Naive B cell (primary cell): ENCODE results near the gene DOK7. TPM values are rescaled to one million over a fixed set of nuclear protein-coding genes. Genes with fewer than 3 reads are reported as not detected.
A peak's percentile ranks its signal among the peaks of the same experiment; 100 is the strongest.

ENCODE experiments used
- ATAC-seq, 2 donors: fragments of 150-1000 bp; cut with Tn5 transposase; 2 replicates each; pipeline ENCODE4 v1.10.0; 2021; ENCODE audit warnings: low read depth in 2 of 2, mild to moderate bottlenecking in 2 of 2, moderate library complexity in 2 of 2
- DNase-seq: peaks from one replicate; pipeline ENCODE4 v3.0.0; 2022
- H3K27ac Mint-ChIP-seq, 6 donors: one replicate each; pipeline ENCODE4 v1.8.0; 2020 to 2022; ENCODE audit warnings: mild to moderate bottlenecking in 6 of 6, mixed read lengths in 6 of 6, moderate library complexity in 5 of 6, inconsistent platforms in 2 of 6
- H3K27me3 Mint-ChIP-seq, 3 donors: one replicate each; pipeline ENCODE4 v1.8.0; 2021 to 2022; ENCODE audit warnings: mixed read lengths in 3 of 3, mild to moderate bottlenecking in 1 of 3
- H3K36me3 Mint-ChIP-seq, 2 donors: one replicate each; pipeline ENCODE4 v1.8.0; 2020 to 2022; ENCODE audit warnings: mixed read lengths in 2 of 2, inconsistent platforms in 1 of 2, mild to moderate bottlenecking in 1 of 2
- H3K4me1 Mint-ChIP-seq, 3 donors: one replicate each; pipeline ENCODE4 v1.8.0; 2020 to 2022; ENCODE audit warnings: mixed read lengths in 3 of 3, inconsistent platforms in 1 of 3, mild to moderate bottlenecking in 1 of 3, moderate library complexity in 1 of 3
- H3K4me3 Mint-ChIP-seq, 8 donors: one replicate each; pipeline ENCODE4 v1.8.0; 2020 to 2022; ENCODE audit warnings: mild to moderate bottlenecking in 8 of 8, mixed read lengths in 8 of 8, moderate library complexity in 8 of 8, inconsistent platforms in 2 of 8
- H3K9me3 Mint-ChIP-seq, 7 donors: one replicate each; pipeline ENCODE4 v1.8.0; 2020 to 2022; ENCODE audit warnings: mixed read lengths in 7 of 7, mild to moderate bottlenecking in 5 of 7, inconsistent platforms in 2 of 7, moderate library complexity in 1 of 7
- polyA plus RNA-seq, 6 donors: library from polyadenylated mRNA; unstranded; fragments of 300-500 nt; fragmentation: Illumina TruSeq; gene quantifications; one replicate each; pipeline ENCODE4 v1.2.3, GENCODE V29; 2021; ENCODE audit warnings: low read depth in 6 of 6

The DOK7 gene
- 1 to 10 TPM; 1.8 to 6.0 (median 4.3) TPM for polyA plus RNA-seq

- ATAC-seq (no peak), DNase-seq (no peak)
- Mint-ChIP-seq H3K36me3 (peaks cover 0 to 7% of the 10 kb centered on the region in 2 donors), H3K4me3 (peak within 1 kb of the TSS in 7 of 8 donors; percentile 34 to 84 (median 62)), H3K4me1 (peaks cover 0 to 4% (median 4%) of the 10 kb centered on the region in 3 donors), H3K27ac (peak within 1 kb of the TSS in 1 of 6 donors; percentile 44), H3K27me3 (peaks cover 13 to 49% (median 48%) of the 10 kb centered on the region in 3 donors), H3K9me3 (peaks cover 0 to 7% (median 2%) of the 10 kb centered on the region in 7 donors)
Measured at GRCh38 chr4:3462790-3463415, at the start of gene DOK7. DOK7 (plus strand) TSS chr4:3463306; CDS start chr4:3463376, 70 bp downstream.

GRCh38 chr4:3413675-3414420, 49.3 kb upstream of the DOK7 start:
- H3K9me3 Mint-ChIP-seq, result peaks cover 0 to 2% (median 0%) of the 10 kb centered on the region in 7 donors
- H3K4me3 Mint-ChIP-seq, result no peak overlapping the region
- peaks cover 0 to 8% of the 10 kb centered on the region in 2 donors for H3K36me3 Mint-ChIP-seq
- peak; percentile 18 to 21 for ATAC-seq
- no peaks in the 10 kb centered on the region for H3K27me3 Mint-ChIP-seq
- H3K4me1 Mint-ChIP-seq, result peaks cover 5 to 15% (median 9%) of the 10 kb centered on the region in 3 donors
- peak overlapping the region in 1 of 6 donors; percentile 21 for H3K27ac Mint-ChIP-seq
- no peak for DNase-seq

- peak overlapping the region in 3 of 6 donors; percentile 74 to 78 (median 76) for H3K27ac Mint-ChIP-seq
- H3K36me3 Mint-ChIP-seq, result peaks cover 0 to 8% of the 10 kb centered on the region in 2 donors
- DNase-seq, result no peak
- peaks cover 5 to 15% (median 9%) of the 10 kb centered on the region in 3 donors for H3K4me1 Mint-ChIP-seq
- H3K9me3 Mint-ChIP-seq, result peaks cover 0 to 2% (median 0%) of the 10 kb centered on the region in 7 donors
- H3K4me3 Mint-ChIP-seq, result peak overlapping the region in 1 of 8 donors; percentile 47
- no peaks in the 10 kb centered on the region for H3K27me3 Mint-ChIP-seq
- peak; percentile 52 to 54 for ATAC-seq
Measured at GRCh38 chr4:3414421-3415279, 48.5 kb upstream of the DOK7 start.

GRCh38 chr4:3415471-3416141, 47.5 kb upstream of the DOK7 start:
- peaks cover 5 to 15% (median 9%) of the 10 kb centered on the region in 3 donors for H3K4me1 Mint-ChIP-seq
- peaks cover 0 to 2% (median 0%) of the 10 kb centered on the region in 7 donors for H3K9me3 Mint-ChIP-seq
- peaks cover 0 to 8% of the 10 kb centered on the region in 2 donors for H3K36me3 Mint-ChIP-seq
- H3K4me3 Mint-ChIP-seq, result no peak overlapping the region
- ATAC-seq (no peak), DNase-seq (no peak)
- no peaks in the 10 kb centered on the region for H3K27me3 Mint-ChIP-seq
- no peak overlapping the region for H3K27ac Mint-ChIP-seq

DNA sequence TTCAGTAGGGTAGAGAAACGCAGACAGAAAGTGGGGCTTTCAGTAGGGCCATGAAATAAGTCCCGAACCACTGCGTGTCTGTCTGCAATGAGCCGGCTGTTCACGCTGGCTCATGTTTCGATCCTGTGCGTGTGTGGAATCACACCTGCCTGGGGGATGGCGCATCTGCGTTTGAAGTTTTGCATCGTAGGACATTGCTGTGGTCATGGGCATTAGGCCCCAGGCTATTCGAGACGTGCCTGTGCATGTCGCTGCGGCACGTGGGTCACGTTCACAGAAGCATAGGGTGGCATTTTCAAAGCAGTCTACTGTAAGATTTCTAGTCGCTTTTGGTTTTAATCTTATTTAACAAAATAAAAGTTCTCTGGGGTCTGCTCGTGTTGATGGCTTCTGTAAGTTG, 46.8 kb upstream of the DOK7 start:
- Mint-ChIP-seq H3K9me3 (peaks cover 0 to 2% (median 0%) of the 10 kb centered on the region in 7 donors), H3K27me3 (no peaks in the 10 kb centered on the region), H3K27ac (no peak overlapping the region), H3K4me1 (peaks cover 5 to 11% (median 9%) of the 10 kb centered on the region in 3 donors), H3K36me3 (peaks cover 0 to 8% of the 10 kb centered on the region in 2 donors), H3K4me3 (no peak overlapping the region)
- DNase-seq, result no peak
- ATAC-seq, result no peak

DNA sequence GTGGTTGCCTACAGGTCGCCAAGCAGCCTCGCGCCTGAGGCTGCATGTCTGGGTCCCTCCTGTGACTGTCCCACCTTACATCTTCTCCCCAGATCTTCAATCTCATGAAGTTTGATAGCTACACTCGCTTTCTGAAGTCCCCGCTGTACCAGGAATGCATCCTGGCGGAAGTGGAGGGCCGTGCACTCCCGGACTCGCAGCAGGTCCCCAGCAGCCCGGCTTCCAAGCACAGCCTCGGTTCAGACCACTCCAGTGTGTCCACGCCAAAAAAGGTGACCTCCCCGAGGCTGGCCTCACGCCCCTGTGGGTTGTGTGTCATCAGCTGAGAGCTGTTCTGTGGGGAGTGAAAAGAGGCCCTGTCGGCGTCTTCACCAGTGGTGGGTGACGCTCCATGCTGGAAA, 46.3 kb upstream of the DOK7 start:
- H3K4me3 Mint-ChIP-seq, result no peak overlapping the region
- no peak for ATAC-seq
- no peaks in the 10 kb centered on the region for H3K27me3 Mint-ChIP-seq
- DNase-seq, result no peak
- H3K36me3 Mint-ChIP-seq, result peaks cover 0 to 8% of the 10 kb centered on the region in 2 donors
- no peak overlapping the region for H3K27ac Mint-ChIP-seq
- H3K4me1 Mint-ChIP-seq, result peaks cover 5 to 9% (median 8%) of the 10 kb centered on the region in 3 donors
- peaks cover 0 to 2% (median 0%) of the 10 kb centered on the region in 7 donors for H3K9me3 Mint-ChIP-seq

DNA sequence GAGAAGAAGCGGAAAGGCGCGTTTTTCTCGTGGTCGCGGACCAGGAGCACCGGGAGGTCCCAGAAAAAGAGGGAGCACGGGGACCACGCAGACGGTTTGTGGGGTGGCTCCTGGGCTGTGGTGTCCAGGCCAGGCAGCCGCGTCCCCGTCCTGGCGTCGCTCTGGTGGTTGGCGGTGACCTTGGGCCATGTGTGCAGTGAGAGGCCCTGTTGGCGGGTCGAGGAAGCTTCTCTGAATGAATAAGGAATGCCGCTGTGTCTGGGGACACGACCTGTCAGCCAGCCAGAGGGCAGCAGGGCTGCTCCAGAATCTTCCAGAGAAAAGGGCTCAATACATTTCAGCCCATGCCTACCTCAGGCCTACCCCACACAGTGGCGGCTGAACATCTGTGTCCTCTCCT, 45.7 kb upstream of the DOK7 start:
- Mint-ChIP-seq H3K9me3 (peaks cover 0 to 2% (median 0%) of the 10 kb centered on the region in 7 donors), H3K4me1 (peaks cover 5 to 9% (median 8%) of the 10 kb centered on the region in 3 donors), H3K27ac (no peak overlapping the region), H3K4me3 (peak overlapping the region in 1 of 8 donors; percentile 70), H3K36me3 (peaks cover 0 to 8% of the 10 kb centered on the region in 2 donors), H3K27me3 (no peaks in the 10 kb centered on the region)
- DNase-seq (no peak), ATAC-seq (no peak)

DNA sequence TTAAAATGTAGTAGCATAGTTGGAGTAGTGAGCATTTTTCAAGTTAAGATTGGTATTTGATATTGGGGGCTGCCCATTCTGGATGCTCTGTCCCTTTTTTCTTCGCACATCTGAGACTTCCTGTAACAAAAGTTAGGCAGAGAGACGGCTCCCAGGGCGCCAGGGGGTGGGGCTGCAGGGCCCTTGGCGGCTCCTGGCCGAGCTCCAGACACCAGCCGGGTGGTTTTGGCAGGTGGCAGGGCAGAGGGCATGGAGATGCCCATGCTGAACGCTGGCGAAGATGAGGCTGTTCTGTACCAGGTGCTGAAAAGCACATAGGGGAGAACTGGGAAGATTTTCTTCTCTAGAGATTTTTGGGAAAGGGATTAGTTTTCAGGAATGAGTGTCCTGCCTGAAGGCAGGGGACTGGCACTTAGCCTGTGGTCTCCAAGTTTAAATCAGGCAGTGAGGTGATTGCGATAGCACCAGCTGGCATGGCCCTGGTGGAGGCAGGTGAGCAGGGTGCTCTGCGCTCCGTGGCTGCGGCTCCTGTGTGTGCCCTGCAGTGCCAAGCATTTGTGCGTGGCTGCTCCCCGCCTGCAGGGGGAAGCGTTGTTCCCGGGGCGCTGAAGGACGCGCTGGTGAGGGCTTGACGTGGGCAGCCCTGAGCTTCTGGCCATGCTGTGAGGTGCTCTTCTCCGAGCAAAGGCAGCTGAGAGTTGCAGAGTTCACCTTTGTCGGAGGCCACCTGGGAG, 44.9 kb upstream of the DOK7 start:
- Mint-ChIP-seq H3K27me3 (no peaks in the 10 kb centered on the region), H3K4me1 (peaks cover 5 to 9% (median 8%) of the 10 kb centered on the region in 3 donors), H3K36me3 (peaks cover 0 to 8% of the 10 kb centered on the region in 2 donors), H3K27ac (peak overlapping the region in 1 of 6 donors; percentile 1), H3K9me3 (peaks cover 0 to 2% (median 0%) of the 10 kb centered on the region in 7 donors), H3K4me3 (no peak overlapping the region)
- no peak for ATAC-seq
- DNase-seq, result no peak

DNA sequence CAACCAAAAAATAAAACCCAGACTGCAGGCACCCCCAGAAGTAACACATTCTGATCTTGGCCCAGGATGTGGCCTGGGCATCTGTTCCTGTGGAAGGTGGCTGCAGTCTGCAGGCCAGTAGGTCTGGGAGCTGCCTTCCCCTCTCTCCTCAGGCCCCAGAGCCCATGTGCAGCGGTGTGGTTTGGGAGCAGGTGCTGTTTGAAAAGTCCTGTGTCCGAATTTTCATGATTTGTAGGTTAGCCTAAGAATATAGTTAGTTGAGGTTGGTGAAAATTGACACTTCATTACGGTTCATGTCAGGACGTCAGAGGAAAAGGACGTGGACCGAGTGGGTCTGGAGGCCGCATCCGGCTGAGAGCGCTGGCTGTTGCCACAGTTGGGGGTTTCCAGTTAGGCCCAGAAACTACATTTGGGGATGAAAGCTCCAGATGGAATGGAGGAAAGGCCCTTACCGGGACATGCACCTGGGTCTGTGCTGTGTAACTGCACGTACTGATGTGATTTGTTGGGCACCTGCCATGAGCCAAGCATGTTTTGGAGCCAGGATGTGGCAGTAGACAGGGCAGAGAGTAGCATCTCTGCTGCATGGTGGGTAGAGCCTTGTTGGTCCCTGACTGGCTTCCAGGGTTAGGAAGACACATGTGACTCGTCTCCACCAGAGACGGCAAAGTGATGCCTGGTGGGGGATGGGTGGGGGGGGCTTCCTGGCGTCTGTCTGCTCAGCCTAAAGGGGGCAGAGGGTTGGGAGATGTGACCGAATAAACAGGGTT, 43.1 kb upstream of the DOK7 start:
- H3K4me3 Mint-ChIP-seq, result no peak overlapping the region
- H3K9me3 Mint-ChIP-seq, result no peaks in the 10 kb centered on the region
- H3K27ac Mint-ChIP-seq, result no peak overlapping the region
- H3K27me3 Mint-ChIP-seq, result no peaks in the 10 kb centered on the region
- no peak for DNase-seq
- H3K4me1 Mint-ChIP-seq, result no peaks in the 10 kb centered on the region
- no peak for ATAC-seq
- H3K36me3 Mint-ChIP-seq, result peaks cover 0 to under 1% of the 10 kb centered on the region in 2 donors

DNA sequence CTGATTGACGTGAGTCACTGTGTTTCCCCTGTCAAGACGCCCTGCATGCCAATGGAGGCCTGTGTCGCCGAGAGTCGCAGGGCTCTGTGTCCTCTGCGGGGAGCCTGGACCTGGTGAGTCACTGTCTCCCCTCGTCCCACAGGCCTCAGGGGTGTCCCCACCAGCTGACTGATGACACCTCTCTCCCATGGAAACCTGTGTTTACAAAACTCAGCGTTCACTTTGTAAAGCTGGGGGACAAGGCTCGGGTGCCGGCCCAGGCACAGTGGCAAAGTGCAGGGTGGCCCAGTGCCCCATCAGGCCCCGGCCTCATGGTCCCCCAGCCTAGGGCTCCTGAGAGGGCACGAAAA, 42.5 kb upstream of the DOK7 start:
- ATAC-seq (no peak), DNase-seq (no peak)
- no peaks in the 10 kb centered on the region for H3K27me3 Mint-ChIP-seq
- H3K27ac Mint-ChIP-seq, result no peak overlapping the region
- H3K9me3 Mint-ChIP-seq, result no peaks in the 10 kb centered on the region
- H3K36me3 Mint-ChIP-seq, result no peaks in the 10 kb centered on the region
- H3K4me3 Mint-ChIP-seq, result no peak overlapping the region
- H3K4me1 Mint-ChIP-seq, result peaks cover 0 to 3% (median 0%) of the 10 kb centered on the region in 3 donors

GRCh38 chr4:3420956-3421355, 42.1 kb upstream of the DOK7 start:
- Mint-ChIP-seq H3K36me3 (no peaks in the 10 kb centered on the region), H3K4me1 (peaks cover 0 to 3% (median 0%) of the 10 kb centered on the region in 3 donors), H3K4me3 (no peak overlapping the region), H3K27me3 (no peaks in the 10 kb centered on the region), H3K9me3 (no peaks in the 10 kb centered on the region), H3K27ac (peak overlapping the region in 1 of 6 donors; percentile 42)
- no peak for DNase-seq
- no peak for ATAC-seq

DNA sequence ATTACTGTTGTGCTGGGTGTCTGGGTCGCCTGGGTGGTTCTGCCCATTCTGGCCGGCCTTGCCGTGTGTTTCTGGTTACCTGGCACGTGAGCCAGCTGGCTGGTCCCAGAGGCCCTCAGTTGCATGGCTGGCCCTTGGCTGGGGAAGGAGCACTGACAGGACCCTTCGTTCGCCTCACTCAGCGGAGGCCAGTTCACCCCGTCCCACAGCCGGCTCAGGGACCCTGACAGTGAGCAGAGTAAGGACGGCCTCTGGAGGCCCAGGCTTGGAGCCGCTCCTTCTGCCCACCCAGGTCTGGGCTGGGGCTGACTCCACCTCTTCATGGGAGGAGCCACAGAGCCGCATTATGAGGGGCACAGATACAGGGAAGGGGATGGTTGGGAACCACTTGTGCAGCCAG, 41.6 kb upstream of the DOK7 start:
- Mint-ChIP-seq H3K27me3 (no peaks in the 10 kb centered on the region), H3K4me3 (no peak overlapping the region), H3K4me1 (peaks cover 0 to 3% (median 2%) of the 10 kb centered on the region in 3 donors), H3K36me3 (no peaks in the 10 kb centered on the region), H3K9me3 (no peaks in the 10 kb centered on the region), H3K27ac (no peak overlapping the region)
- DNase-seq (no peak), ATAC-seq (no peak)
